Measurements from ENCODE around the gene NAV3.

NAV3 gene

DNA sequence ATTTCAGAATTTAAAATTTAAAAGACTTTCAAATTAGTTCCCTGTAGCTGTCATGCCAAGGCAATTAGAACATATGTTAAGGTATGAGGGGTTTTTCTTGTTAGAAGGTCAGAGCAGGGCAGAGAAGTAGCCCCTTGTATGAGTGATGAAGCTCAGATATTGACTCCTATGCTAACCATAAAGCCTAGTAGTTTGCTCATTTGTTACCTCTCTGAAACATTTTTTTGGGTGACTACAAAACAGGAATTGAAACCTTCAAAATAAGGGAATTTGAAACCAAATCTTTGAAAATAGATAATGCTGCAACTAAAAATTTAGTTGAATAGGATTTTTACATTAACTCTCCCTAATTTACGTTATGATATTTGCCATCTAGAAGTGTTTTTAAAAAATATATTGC, 333.5 kb downstream of the NAV3 start:
- no peak overlapping the region for H3K4me3 ChIP-seq (ENCODE audit: low read depth, low read length)
- TF ChIP-seq, protein P1, sequence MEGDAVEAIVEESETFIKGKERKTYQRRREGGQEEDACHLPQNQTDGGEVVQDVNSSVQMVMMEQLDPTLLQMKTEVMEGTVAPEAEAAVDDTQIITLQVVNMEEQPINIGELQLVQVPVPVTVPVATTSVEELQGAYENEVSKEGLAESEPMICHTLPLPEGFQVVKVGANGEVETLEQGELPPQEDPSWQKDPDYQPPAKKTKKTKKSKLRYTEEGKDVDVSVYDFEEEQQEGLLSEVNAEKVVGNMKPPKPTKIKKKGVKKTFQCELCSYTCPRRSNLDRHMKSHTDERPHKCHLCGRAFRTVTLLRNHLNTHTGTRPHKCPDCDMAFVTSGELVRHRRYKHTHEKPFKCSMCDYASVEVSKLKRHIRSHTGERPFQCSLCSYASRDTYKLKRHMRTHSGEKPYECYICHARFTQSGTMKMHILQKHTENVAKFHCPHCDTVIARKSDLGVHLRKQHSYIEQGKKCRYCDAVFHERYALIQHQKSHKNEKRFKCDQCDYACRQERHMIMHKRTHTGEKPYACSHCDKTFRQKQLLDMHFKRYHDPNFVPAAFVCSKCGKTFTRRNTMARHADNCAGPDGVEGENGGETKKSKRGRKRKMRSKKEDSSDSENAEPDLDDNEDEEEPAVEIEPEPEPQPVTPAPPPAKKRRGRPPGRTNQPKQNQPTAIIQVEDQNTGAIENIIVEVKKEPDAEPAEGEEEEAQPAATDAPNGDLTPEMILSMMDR (IDR thresholded peaks at IDR 0.05; ENCODE audit: borderline replicate concordance, insufficient read depth, low read depth, low read length), result no peak

DNA sequence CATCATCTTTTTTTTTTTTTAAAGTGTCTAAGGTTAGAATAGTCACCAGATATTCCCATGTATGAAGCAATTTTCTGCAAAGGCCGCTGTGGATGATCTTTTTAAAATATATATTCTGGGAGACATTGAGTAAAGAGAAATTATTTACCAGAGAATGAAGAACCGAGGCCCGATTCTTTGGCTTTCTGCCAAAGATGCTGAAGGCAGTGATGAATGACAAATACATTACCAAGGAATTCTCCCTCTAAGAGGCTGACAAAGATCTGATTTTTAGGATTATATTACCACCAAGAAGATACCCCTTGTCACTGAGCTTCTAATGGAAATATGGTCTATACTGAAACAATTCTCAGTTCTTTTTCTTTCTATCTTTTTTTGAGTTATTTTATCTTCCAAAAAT, 336.8 kb downstream of the NAV3 start:
- TF ChIP-seq, protein P1 (IDR thresholded peaks at IDR 0.05; ENCODE audit: borderline replicate concordance, insufficient read depth, low read depth, low read length), result no peak
- H3K4me3 ChIP-seq (ENCODE audit: low read depth, low read length), result no peak overlapping the region

DNA sequence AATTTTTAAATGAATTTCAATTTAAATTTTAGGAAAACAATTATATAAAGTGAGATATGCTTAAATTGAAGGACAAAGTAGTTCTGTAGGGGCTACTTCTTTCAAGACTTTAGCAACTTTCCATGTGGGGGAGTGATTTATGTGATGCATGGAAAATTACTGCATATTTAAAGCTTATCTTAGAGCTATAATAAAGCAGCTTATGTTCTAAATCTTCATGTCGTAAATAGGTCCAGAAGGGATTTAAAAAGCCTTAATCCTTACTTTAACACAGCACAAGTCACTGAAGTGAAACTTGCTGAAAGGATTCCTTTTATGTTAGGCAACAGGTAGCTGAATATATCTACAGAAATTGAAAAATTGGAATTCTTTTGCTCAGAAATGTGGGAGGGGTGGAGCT, 340.4 kb downstream of the NAV3 start:
- no peak overlapping the region for H3K4me3 ChIP-seq (ENCODE audit: low read depth, low read length)
- TF ChIP-seq, protein P1 (IDR thresholded peaks at IDR 0.05; ENCODE audit: borderline replicate concordance, insufficient read depth, low read depth, low read length), result no peak

DNA sequence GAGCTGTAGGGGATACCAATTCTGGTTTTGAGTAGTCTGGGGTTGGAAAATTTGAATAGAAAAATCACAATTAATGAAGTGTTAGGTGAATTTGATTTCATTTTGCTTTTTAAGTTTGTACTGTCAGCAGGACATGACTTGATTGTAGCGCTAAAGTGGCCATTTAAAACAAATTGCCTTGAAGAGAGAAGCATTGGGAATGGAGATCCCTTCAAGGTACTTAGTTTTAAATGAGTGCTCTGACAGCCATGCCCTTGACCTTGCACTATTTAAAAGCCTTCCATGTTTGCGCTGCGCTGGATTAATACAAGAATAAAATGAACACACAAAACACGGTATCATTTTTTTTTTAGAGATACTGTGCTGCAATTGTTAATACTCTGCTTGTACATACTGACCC, 345.9 kb downstream of the NAV3 start:
- TF ChIP-seq, protein P1 (IDR thresholded peaks at IDR 0.05; ENCODE audit: borderline replicate concordance, insufficient read depth, low read depth, low read length), result no peak
- no peak overlapping the region for H3K4me3 ChIP-seq (ENCODE audit: low read depth, low read length)

DNA sequence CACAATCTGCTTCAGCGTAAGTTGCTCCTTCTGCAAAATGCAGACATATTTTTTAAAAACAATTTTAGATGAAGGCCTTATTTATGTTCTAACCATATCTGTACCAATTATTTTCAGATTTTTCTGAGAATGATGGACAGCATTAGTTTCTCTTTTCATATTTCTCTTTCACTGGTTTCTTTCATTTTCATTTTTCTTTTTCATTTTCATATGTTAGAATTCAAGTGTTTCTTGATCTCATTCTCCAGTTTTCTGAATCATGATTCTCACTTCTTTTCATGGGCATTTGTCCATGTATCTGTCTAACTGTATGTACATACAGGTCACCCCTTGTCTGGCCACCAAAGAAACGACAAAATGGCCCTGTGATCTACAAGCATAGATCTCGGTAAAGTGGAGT, 346.6 kb downstream of the NAV3 start:
- H3K4me3 ChIP-seq (ENCODE audit: low read depth, low read length), result no peak overlapping the region
- TF ChIP-seq, protein P1 (IDR thresholded peaks at IDR 0.05; ENCODE audit: borderline replicate concordance, insufficient read depth, low read depth, low read length), result no peak

DNA sequence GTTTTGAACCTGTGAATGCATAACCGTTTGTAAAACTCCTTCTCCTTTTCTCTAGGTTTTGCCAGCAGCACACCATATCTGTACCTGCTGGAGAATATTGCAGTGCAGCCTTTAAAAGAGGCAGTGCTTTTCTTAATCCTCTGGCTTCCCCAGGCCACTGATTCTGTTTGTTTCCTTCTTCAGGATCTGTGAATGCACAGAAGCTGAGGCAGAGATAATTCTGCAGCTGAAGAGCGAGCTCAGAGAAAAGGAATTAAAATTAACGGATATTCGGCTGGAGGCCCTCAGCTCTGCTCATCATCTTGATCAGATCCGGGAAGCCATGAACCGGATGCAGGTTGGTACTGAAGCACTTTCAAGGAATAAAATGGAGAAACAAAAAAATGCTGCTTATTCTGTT, 348.7 kb downstream of the NAV3 start:
- TF ChIP-seq, protein P1 (IDR thresholded peaks at IDR 0.05; ENCODE audit: borderline replicate concordance, insufficient read depth, low read depth, low read length), result no peak
- no peak overlapping the region for H3K4me3 ChIP-seq (ENCODE audit: low read depth, low read length)

DNA sequence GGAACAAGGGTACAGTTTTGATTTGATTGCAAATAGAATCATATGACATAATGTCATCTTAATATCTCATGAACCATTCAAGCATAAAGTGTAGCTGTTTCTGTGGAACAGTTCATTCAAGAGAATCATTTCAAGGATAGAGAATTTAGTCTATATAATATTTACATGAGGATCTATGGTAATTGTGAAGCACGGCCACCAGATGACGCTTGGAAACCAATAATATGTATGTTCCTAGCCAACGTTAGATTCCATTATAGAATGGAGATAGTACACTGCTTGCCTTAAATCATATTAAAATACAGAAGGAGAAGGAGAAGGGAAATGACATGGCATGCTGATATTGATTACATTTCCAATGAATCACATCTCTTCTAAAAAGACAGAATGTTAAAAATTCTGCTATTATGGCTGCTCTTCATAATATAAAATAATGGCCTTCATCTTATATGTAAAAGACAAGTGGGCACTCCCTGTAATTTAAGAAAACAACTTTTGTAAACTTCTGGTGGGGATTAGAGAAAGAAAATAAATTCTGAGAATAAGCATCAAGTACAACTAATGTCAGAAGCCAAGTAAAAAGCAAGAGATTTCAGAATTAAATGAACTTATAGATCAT, 351.0 kb downstream of the NAV3 start:
- TF ChIP-seq, protein P1 (IDR thresholded peaks at IDR 0.05; ENCODE audit: borderline replicate concordance, insufficient read depth, low read depth, low read length), result no peak
- H3K4me3 ChIP-seq (ENCODE audit: low read depth, low read length), result no peak overlapping the region
